DOHH2 (cell line): ENCODE data around the gene EXD3.
A peak's percentile ranks its signal among the peaks of the same experiment; 100 is the strongest.

Experiments
- H3F3A ChIP-seq: fragments of 200-600 bp; sonication (generic), shearing (Covaris generic); 2 replicates; pipeline ENCODE4 v1.6.0; 2016; ENCODE audit warnings: antibody characterized with exemption, mild to moderate bottlenecking; ENCODE audit not compliant: control insufficient read depth, insufficient read depth
- H3K27ac ChIP-seq: fragments of 200-600 bp; sonication (generic); 2 replicates; pipeline ENCODE4 v1.5.1; 2014; ENCODE audit warnings: low read depth, mild to moderate bottlenecking, low read length, moderate library complexity
- H3K27me3 ChIP-seq: fragments of 200-600 bp; sonication (generic); 2 replicates; pipeline ENCODE4 v1.6.1; 2014; ENCODE audit warnings: mild to moderate bottlenecking, low read length, mixed read lengths; ENCODE audit not compliant: control insufficient read depth
- H3K36me3 ChIP-seq: fragments of 200-600 bp; sonication (generic); 2 replicates; pipeline ENCODE4 v1.6.1; 2014; ENCODE audit warnings: mild to moderate bottlenecking, low read length, moderate library complexity, mixed read lengths; ENCODE audit not compliant: control insufficient read depth
- H3K4me1 ChIP-seq: fragments of 200-600 bp; sonication (generic); 2 replicates; pipeline ENCODE4 v1.6.1; 2014; ENCODE audit warnings: mild to moderate bottlenecking, low read length, mixed read lengths; ENCODE audit not compliant: control insufficient read depth
- H3K4me2 ChIP-seq: fragments of 200-600 bp; sonication (generic); 2 replicates; pipeline ENCODE4 v1.6.0; 2014; ENCODE audit warnings: mild to moderate bottlenecking, low read length, moderate library complexity
- H3K4me3 ChIP-seq: fragments of 200-600 bp; sonication (generic); 2 replicates; pipeline ENCODE4 v1.5.1; 2014; ENCODE audit warnings: mild to moderate bottlenecking, low read length, mixed read lengths
- H3K79me2 ChIP-seq: fragments of 200-600 bp; sonication (generic); 2 replicates; pipeline ENCODE4 v1.6.1; 2014; ENCODE audit warnings: mild to moderate bottlenecking, low read length, mixed read lengths; ENCODE audit not compliant: control insufficient read depth
- H3K9me2 ChIP-seq: fragments of 200-600 bp; sonication (generic); replicated peaks from 2 replicates; pipeline ENCODE4 v1.6.1; 2014; ENCODE audit warnings: mild to moderate bottlenecking, low read length, mixed read lengths; ENCODE audit not compliant: control insufficient read depth
- H3K9me3 ChIP-seq: fragments of 200-600 bp; sonication (generic); 2 replicates; pipeline ENCODE4 v1.6.1; 2014; ENCODE audit warnings: antibody characterized with exemption, low read length, mixed read lengths; ENCODE audit not compliant: control insufficient read depth, insufficient read depth
- H4K20me1 ChIP-seq: fragments of 200-600 bp; sonication (generic); 2 replicates; pipeline ENCODE4 v1.6.0; 2014; ENCODE audit warnings: low read depth, mild to moderate bottlenecking, antibody characterized with exemption, low read length, moderate library complexity; ENCODE audit not compliant: control insufficient read depth, insufficient read depth
- EZH2phosphoT487 ChIP-seq: fragments of 200-600 bp; sonication (generic); IDR thresholded peaks from 2 replicates; pipeline ENCODE4 v1.6.1; 2017; ENCODE audit warnings: borderline replicate concordance, mild to moderate bottlenecking, antibody characterized with exemption, low read length, moderate library complexity, mixed read lengths
- TF ChIP-seq, protein P1 (sequence below): fragments of 200-600 bp; sonication (generic); IDR thresholded peaks from one replicate; pipeline ENCODE4 v1.5.1; 2014; ENCODE audit warnings: antibody characterized with exemption, mild to moderate bottlenecking, low read depth, low read length; ENCODE audit not compliant: poor library complexity, severe bottlenecking

Gene EXD3

DNA sequence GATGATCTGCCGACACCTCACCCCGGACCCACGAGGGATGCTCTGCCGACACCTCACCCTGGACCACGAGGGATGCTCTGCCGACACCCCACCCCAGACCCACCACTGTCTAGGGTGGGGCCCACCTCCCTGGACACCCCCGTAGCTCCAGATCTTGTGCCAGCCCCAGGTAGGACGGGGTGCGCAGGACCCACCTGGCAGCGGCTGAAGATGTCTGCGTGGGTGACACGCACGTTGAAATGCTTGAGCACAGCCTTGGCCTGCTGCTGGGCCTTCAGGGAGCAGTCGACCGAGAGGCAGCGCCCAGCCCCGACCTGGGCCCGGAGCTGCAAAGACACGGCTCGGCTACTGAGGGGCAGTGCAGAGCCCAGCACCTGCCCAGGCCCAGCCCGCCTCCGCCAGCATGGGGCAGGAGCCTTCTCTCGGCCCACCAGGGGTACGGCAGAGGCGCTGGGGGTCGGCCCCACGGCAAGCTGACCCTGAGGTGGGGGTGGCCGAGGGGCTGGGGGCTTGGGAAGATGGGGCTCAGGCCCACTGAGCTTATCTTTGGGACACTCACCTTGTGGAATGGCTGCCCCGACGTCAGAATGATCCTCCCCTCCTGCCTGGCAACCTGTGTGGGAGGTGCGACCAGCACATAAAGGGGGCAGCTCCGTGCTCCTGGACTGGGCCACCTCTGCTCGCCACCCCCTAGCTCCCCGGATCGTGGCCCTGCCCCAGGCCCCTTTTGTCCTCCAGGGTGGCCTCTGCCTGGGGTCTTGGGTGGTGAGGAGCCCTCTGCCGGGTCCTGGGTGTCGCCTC lies 99.2 kb downstream of the EXD3 start:
- TF ChIP-seq EZH2phosphoT487, result no peak
- TF ChIP-seq, protein P1, sequence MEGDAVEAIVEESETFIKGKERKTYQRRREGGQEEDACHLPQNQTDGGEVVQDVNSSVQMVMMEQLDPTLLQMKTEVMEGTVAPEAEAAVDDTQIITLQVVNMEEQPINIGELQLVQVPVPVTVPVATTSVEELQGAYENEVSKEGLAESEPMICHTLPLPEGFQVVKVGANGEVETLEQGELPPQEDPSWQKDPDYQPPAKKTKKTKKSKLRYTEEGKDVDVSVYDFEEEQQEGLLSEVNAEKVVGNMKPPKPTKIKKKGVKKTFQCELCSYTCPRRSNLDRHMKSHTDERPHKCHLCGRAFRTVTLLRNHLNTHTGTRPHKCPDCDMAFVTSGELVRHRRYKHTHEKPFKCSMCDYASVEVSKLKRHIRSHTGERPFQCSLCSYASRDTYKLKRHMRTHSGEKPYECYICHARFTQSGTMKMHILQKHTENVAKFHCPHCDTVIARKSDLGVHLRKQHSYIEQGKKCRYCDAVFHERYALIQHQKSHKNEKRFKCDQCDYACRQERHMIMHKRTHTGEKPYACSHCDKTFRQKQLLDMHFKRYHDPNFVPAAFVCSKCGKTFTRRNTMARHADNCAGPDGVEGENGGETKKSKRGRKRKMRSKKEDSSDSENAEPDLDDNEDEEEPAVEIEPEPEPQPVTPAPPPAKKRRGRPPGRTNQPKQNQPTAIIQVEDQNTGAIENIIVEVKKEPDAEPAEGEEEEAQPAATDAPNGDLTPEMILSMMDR, result no peak
- peaks cover 5% of the 10 kb centered on the region for H3K27me3 ChIP-seq
- H3K79me2 ChIP-seq, result no peaks in the 10 kb centered on the region
- no peak overlapping the region for H3K27ac ChIP-seq
- H4K20me1 ChIP-seq, result no peaks in the 10 kb centered on the region
- no peak overlapping the region for H3K4me2 ChIP-seq
- no peaks in the 10 kb centered on the region for H3K9me3 ChIP-seq
- no peaks in the 10 kb centered on the region for H3K36me3 ChIP-seq
- H3K4me3 ChIP-seq, result no peak overlapping the region
- H3F3A ChIP-seq, result peaks cover 9% of the 10 kb centered on the region
- H3K4me1 ChIP-seq, result peaks cover 40% of the 10 kb centered on the region
- H3K9me2 ChIP-seq, result no peaks in the 10 kb centered on the region

DNA sequence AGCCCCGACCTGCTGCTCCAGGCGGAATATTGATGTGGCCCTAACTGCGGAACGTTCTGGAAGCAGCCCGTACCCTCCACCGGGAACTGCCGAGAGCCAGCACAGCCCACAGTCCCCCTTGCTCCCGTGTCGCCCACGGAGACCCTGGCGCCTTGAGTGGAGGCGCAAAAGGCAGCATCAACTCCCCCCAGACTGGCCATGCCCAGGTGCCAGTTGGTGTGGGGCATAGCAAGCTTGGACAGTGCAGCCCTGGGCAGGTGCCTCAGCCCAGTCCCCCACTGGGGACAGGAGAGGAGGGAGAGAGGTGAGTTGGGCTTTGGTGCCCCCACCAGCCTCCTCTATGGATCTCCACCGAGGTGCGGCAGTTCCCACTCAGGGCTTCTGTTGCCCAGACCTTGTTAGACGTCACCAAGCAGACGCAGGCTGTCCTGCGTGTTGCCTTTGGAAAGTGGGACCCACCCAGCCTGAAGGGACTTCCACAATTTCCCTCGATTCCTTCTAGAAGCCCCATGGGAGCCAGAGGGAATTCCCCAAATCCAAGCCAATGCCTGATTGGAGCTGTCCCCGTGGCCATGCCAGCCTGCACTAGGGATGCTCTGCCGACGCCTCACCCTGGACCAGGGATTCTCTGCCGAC lies 101.1 kb downstream of the EXD3 start:
- Histone ChIP-seq H3K36me3 (no peaks in the 10 kb centered on the region), H3K9me2 (no peaks in the 10 kb centered on the region), H3K4me2 (no peak overlapping the region), H3K79me2 (no peaks in the 10 kb centered on the region), H3K4me3 (no peak overlapping the region), H3K9me3 (no peaks in the 10 kb centered on the region), H3K27ac (no peak overlapping the region), H3K4me1 (peaks cover 38% of the 10 kb centered on the region), H3F3A (peaks cover 6% of the 10 kb centered on the region), H3K27me3 (no peaks in the 10 kb centered on the region), H4K20me1 (no peaks in the 10 kb centered on the region)
- TF ChIP-seq EZH2phosphoT487, result no peak
- TF ChIP-seq, protein P1, result no peak

DNA sequence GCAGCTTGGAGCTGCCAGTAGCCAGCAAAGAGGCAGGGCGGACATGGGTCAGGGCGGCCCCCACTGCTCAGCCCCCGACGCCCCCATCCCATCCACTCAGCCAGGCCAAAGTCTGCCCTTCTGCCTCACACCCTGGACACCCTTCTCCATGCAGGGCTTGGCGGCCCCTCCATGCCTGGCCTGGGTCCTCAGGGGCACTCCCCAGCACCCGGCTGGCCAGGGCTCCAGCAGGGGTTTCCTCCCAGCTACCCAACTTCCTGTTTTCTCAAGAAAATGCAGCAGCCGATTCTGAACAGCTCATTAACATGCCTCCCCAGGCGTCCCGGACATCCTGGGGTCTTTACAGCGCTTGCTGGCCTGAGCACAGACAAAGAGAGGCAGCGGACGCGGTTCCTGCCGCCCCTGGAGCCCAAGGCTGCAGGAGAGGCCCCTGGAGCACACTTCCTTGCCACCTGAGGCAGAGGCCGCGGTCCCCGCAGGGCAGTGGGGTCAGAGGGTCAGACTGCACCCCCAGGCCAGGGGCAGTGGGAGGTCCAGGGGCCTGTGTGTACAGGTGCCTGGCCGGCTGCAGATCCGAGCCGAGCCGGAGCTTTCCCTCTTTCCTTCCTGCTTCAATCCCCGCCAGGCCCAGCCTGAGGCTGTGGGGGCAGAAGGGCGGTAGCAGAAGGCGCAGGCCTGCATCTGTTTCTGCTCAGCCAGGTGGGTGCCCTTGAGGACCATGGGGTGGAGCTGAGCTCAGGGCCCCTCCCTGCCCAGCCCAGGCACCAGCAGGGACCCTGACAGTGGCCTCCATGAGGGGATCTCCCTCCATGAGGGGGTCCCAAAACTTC lies 102.2 kb downstream of the EXD3 start:
- no peaks in the 10 kb centered on the region for H4K20me1 ChIP-seq
- H3K9me2 ChIP-seq, result no peaks in the 10 kb centered on the region
- H3F3A ChIP-seq, result peaks cover 2% of the 10 kb centered on the region; the same call in 1 of the 2 replicates
- H3K27ac ChIP-seq, result peak overlapping the region; percentile 81
- peak overlapping the region; percentile 86 for H3K4me2 ChIP-seq
- peaks cover 38% of the 10 kb centered on the region for H3K4me1 ChIP-seq
- no peaks in the 10 kb centered on the region for H3K36me3 ChIP-seq
- H3K9me3 ChIP-seq, result no peaks in the 10 kb centered on the region
- H3K4me3 ChIP-seq, result peak overlapping the region; percentile 63
- no peaks in the 10 kb centered on the region for H3K27me3 ChIP-seq
- TF ChIP-seq, protein P1, result no peak
- TF ChIP-seq EZH2phosphoT487, result no peak
- H3K79me2 ChIP-seq, result no peaks in the 10 kb centered on the region
